ENCODE measurements around the gene ELAVL3. TPM values are rescaled to one million over a fixed set of nuclear protein-coding genes. Genes with fewer than 3 reads are reported as not detected.
"Not testable (repeated sequence)": the region's sequence is repeated elsewhere in the genome, so short reads cannot be mapped to it uniquely, and the experiment has no call there.

ELAVL3 gene
- polyA plus RNA-seq, 3 donors: 0.03 TPM; not detected in 2

GRCh38 chr19:11422163-11423065, 58.4 kb downstream of the ELAVL3 start:
- 5 to 10% (median 7%) methylated on average over 55 to 56 of the region's 56 CpGs for WGBS, 3 donors
- no peak overlapping the region for H3K27ac ChIP-seq (ENCODE audit: low read depth, low read length)

- WGBS, 3 donors: 12 to 31% (median 14%) methylated on average over 36 of the region's 36 CpGs
- no peak overlapping the region for H3K27ac ChIP-seq (ENCODE audit: low read depth, low read length)
Observed at GRCh38 chr19:11421371-11422098, 59.3 kb downstream of the ELAVL3 start.

- 4 to 21% (median 4%) methylated on average over 45 to 46 of the region's 46 CpGs for WGBS, 3 donors
Observed at GRCh38 chr19:11420429-11421370, 60.1 kb downstream of the ELAVL3 start.

GRCh38 chr19:11418549-11419506, 62.0 kb downstream of the ELAVL3 start, which contains the start of gene RGL3:
Gene RGL3, minus strand, starts transcription at chr19:11419314. Its CDS starts 36 bp downstream, at chr19:11419278.
- 1 to 4% (median 2%) methylated on average over 60 to 72 of the region's 72 CpGs for WGBS, 3 donors
- no peak within 1 kb of the TSS for H3K27ac ChIP-seq (ENCODE audit: low read depth, low read length)

More at GRCh38 chr19:11420429-11421370, 60.1 kb downstream of the ELAVL3 start:
- H3K27ac ChIP-seq (ENCODE audit: low read depth, low read length): no peak overlapping the region

DNA sequence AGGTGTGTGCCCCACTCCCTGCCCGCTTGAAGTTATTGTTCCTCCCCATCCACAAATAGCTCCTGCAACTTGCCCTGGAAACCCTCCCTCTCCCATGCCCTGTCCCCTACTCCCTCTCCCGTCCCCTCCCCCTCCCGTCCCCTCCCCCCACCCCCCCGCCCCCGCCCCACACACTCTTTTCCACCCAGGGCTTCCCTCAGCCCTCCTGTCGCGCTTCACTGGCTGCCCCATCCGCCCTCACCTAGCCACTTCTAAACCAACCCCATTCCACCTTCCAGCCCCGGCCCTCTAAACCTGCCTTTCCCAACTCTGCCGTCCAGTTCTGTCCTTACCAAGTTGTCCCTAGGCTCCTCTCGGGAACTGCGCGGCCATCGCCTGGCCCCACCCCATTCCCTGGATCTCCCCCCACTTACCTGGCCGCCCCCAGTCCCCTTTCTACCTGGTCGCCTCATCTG, 62.7 kb downstream of the ELAVL3 start:
- no peak overlapping the region for H3K27ac ChIP-seq (ENCODE audit: low read depth, low read length)
- WGBS, 3 donors: 9 to 15% (median 10%) methylated on average over 10 to 15 of the region's 16 CpGs

- WGBS, 3 donors: 90 to 95% (median 91%) methylated on average over 14 to 17 of the region's 17 CpGs
- no peak overlapping the region for H3K27ac ChIP-seq (ENCODE audit: low read depth, low read length)
Observed at GRCh38 chr19:11416346-11417052, 64.3 kb downstream of the ELAVL3 start.

DNA sequence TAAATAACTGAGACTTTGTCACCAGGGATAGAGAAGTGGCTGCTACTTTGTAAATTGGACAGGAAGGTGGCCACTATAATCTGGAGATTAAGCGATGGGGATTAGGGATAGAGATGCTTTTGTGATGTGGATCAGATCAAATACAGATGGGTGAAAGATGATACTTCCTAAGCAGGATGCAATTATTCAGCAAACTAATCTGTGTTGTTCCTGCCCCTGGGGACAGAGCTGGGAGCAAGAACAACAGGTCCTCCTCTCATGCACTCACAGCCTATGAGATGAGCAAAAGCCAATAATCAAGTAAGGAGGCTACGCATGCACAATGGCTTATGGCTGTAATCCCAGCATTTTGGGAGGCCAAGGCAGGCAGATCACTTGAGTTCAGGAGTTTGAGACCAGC, 66.3 kb downstream of the ELAVL3 start:
- WGBS, 3 donors: 83 to 95% (median 88%) methylated on average over 2 of the region's 2 CpGs
- no peak overlapping the region for H3K27ac ChIP-seq (ENCODE audit: low read depth, low read length)

DNA sequence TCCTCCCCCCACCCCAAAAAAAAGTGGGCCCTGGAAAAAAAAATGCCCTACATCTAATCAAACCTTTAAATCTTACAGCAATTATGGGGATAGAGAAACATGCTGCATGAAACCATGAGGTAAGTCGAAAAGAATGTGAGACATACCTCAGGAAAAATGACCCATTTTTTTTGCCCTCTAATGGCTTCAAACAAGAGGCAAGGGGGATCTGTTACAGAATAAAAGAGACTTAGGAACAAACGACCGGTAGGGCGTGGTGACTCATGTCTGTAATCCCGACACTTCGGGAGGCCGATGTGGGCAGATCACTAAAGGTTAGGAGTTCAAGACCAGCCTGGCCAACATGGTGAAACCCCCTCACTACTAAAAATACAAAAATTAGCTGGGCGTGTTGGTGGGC, 70.2 kb downstream of the ELAVL3 start:
- H3K27ac ChIP-seq (ENCODE audit: low read depth, low read length): no peak overlapping the region
- 73% methylated on average over 8 of the region's 8 CpGs for WGBS, 3 donors

- no peak overlapping the region for H3K27ac ChIP-seq (ENCODE audit: low read depth, low read length)
- WGBS, 3 donors: 84 to 99% (median 90%) methylated on average over 4 of the region's 4 CpGs
Observed at GRCh38 chr19:11408591-11408990, 72.3 kb downstream of the ELAVL3 start.

DNA sequence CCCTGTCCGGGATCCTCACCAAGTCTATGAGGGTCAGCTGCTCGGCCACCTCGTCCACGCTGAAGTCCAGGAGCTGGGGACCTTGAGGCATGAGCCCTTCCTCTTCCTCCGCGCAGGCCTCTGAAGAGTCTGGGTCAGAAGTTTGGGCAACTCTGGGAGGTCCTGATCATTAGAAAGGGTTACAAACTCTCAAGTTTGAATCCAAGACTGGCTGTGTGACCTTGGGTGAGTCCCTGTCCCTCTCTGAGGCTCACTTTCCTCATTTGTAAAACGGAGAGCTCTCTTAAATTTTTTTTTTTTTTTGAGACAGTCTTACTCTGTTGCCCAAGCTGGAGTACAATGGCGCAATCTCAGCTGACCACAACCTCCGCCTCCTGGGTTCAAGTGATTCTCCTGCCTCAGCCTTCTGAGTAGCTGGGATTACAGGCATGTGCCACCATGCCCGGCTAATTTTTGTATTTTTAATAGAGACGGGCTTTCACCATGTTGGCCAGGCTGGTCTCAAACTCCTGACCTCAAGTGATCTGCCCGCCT, 74.1 kb downstream of the ELAVL3 start:
- WGBS, 3 donors: 71 to 88% (median 73%) methylated on average over 12 of the region's 12 CpGs
- H3K27ac ChIP-seq (ENCODE audit: low read depth, low read length): not testable (repeated sequence)

GRCh38 chr19:11405846-11406643, 74.8 kb downstream of the ELAVL3 start:
- WGBS, 3 donors: 32 to 72% (median 40%) methylated on average over 44 of the region's 44 CpGs
- H3K27ac ChIP-seq (ENCODE audit: low read depth, low read length): no peak overlapping the region

GRCh38 chr19:11404588-11405222, 76.1 kb downstream of the ELAVL3 start:
- WGBS, 3 donors: 49 to 72% (median 62%) methylated on average over 9 of the region's 9 CpGs
- H3K27ac ChIP-seq (ENCODE audit: low read depth, low read length): no peak overlapping the region

DNA sequence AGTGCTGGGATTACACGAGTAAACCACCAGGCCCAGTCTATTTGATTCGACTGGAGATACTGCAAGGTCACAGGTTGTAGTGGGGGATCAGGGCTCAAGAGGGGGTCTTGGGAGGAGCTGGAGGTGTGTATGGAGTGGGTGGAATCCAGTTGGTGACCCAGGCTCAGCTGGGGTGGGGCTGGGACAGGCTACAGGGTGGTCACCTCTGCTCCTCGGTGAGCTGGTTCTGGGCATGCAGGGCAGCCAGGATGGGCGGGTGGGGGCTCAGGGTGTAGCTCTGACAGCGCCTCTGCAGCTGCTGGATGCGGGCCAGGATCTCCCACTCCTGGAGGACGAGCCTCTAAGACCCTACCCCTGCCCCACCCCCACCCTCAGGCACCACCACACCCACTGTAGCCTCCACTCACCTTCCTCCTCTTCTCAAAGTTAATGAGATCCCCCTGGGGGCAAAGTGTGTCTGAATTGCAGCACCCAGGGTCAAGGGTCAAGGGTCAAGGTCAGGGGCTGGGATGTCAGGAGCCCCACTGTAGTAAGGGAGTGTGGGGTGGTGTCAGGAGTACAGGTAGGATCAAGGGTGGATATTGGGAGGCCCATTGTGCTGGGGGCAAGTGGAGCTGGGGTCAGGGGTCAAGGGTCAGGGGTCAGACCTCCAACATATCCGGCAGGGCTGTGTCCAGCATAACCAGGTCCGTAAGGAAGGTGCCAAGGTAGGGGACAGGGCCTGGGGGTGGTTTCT, 78.9 kb downstream of the ELAVL3 start:
- no peak overlapping the region for H3K27ac ChIP-seq (ENCODE audit: low read depth, low read length)
- 82 to 89% (median 84%) methylated on average over 8 to 9 of the region's 9 CpGs for WGBS, 3 donors
